Suprapubic skin (tissue), 4 donors: ENCODE results near the gene ZMYND15. TPM values are rescaled to one million over a fixed set of nuclear protein-coding genes. Genes with fewer than 3 reads are reported as not detected.

Source experiments
- DNase-seq, 2 donors: peaks; one replicate each; pipeline ENCODE4 v3.0.0-alpha.2; 2019; ENCODE audit warnings: low spot score in 2 of 2
- H3K27ac ChIP-seq: fragments of 200-600 bp; sonication (generic); one replicate; pipeline ENCODE4 v1.5.1; 2019
- H3K27me3 ChIP-seq: fragments of 200-600 bp; sonication (generic); one replicate; pipeline ENCODE4 v1.5.1; 2019
- H3K36me3 ChIP-seq: fragments of 200-600 bp; sonication (generic); one replicate; pipeline ENCODE4 v1.5.1; 2019
- H3K4me1 ChIP-seq: fragments of 200-600 bp; sonication (generic); one replicate; pipeline ENCODE4 v1.5.1; 2019
- H3K4me3 ChIP-seq: fragments of 200-600 bp; sonication (generic); one replicate; pipeline ENCODE4 v1.5.1; 2019; ENCODE audit warnings: mild to moderate bottlenecking
- H3K9me3 ChIP-seq: fragments of 200-600 bp; sonication (generic); one replicate; pipeline ENCODE4 v1.5.1; 2019
- EP300 ChIP-seq: sonication (generic); formaldehyde crosslinking; IDR thresholded peaks from one replicate; pipeline ENCODE4 v1.6.1; 2017; ENCODE audit warnings: antibody characterized with exemption
- POLR2A ChIP-seq, 2 donors: fragments of 450-650 bp; IDR thresholded peaks; one replicate each; pipeline ENCODE4 v1.6.1; 2017; ENCODE audit warnings: antibody characterized with exemption in 2 of 2, mild to moderate bottlenecking in 2 of 2, moderate library complexity in 2 of 2
- POLR2AphosphoS5 ChIP-seq, 3 donors: sonication (generic); formaldehyde crosslinking; IDR thresholded peaks; one replicate each; pipeline ENCODE4 v1.6.1; 2017; ENCODE audit warnings: antibody characterized with exemption in 3 of 3
- WGBS: methylation state at CpG from one replicate; pipeline ENCODE4 v1.1.5; 2018; 5-methylcytosine and 5-hydroxymethylcytosine counted together
- total RNA-seq, 4 donors: library from RNA; depleted of rRNA; stranded (reverse); fragments of >200 nt; gene quantifications; one replicate each; pipeline ENCODE4 v1.1.0, GENCODE V29; 2016
- TF ChIP-seq, protein P1 (sequence below), 2 donors: fragments of 200-600 bp in 1 of 2; fragments of 450-650 bp in 1 of 2; sonication (generic) in 1 of 2; IDR thresholded peaks; one replicate each; pipeline ENCODE4 v1.5.1; 2016 to 2019; ENCODE audit warnings: antibody characterized with exemption in 2 of 2, mild to moderate bottlenecking in 1 of 2, moderate library complexity in 1 of 2

ZMYND15 gene
- total RNA-seq, 4 donors from 2014 or later: 0.40 to 2.8 (median 1.3) TPM

- H3K4me3 ChIP-seq: no peak overlapping the region
- H3K27ac ChIP-seq: no peak overlapping the region
- no peaks in the 10 kb centered on the region for H3K27me3 ChIP-seq
- TF ChIP-seq POLR2A (IDR thresholded peaks at IDR 0.05): no peak
- TF ChIP-seq EP300: no peak
- TF ChIP-seq POLR2AphosphoS5 (IDR thresholded peaks at IDR 0.05): no peak
- TF ChIP-seq, protein P1, sequence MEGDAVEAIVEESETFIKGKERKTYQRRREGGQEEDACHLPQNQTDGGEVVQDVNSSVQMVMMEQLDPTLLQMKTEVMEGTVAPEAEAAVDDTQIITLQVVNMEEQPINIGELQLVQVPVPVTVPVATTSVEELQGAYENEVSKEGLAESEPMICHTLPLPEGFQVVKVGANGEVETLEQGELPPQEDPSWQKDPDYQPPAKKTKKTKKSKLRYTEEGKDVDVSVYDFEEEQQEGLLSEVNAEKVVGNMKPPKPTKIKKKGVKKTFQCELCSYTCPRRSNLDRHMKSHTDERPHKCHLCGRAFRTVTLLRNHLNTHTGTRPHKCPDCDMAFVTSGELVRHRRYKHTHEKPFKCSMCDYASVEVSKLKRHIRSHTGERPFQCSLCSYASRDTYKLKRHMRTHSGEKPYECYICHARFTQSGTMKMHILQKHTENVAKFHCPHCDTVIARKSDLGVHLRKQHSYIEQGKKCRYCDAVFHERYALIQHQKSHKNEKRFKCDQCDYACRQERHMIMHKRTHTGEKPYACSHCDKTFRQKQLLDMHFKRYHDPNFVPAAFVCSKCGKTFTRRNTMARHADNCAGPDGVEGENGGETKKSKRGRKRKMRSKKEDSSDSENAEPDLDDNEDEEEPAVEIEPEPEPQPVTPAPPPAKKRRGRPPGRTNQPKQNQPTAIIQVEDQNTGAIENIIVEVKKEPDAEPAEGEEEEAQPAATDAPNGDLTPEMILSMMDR (IDR thresholded peaks at IDR 0.05): no peak
- no peaks in the 10 kb centered on the region for H3K36me3 ChIP-seq
- no peaks in the 10 kb centered on the region for H3K9me3 ChIP-seq
- 80% methylated on average over 7 of the region's 7 CpGs for WGBS
- DNase-seq: no peak
- H3K4me1 ChIP-seq: peaks cover 40% of the 10 kb centered on the region
These were observed 33.5 kb upstream of the ZMYND15 start for GRCh38 chr17:4706121-4706520.

GRCh38 chr17:4708436-4708835, 31.2 kb upstream of the ZMYND15 start:
- WGBS: 77% methylated on average over 8 of the region's 8 CpGs

GRCh38 chr17:4709794-4710692, 29.6 kb upstream of the ZMYND15 start, which contains the start of gene ARRB2:
ARRB2 (plus strand) TSS chr17:4710632; CDS start chr17:4710722, 90 bp downstream.
- no peaks in the 10 kb centered on the region for H3K36me3 ChIP-seq
- WGBS: under 1% methylated on average over 55 of the region's 67 CpGs
- TF ChIP-seq POLR2AphosphoS5 (IDR thresholded peaks at IDR 0.05) (no peak), EP300 (no peak), POLR2A (IDR thresholded peaks at IDR 0.05) (no peak)
- TF ChIP-seq, protein P1 (IDR thresholded peaks at IDR 0.05): peak; percentile 51 to 61
- peak within 1 kb of the TSS; percentile 67 for H3K27ac ChIP-seq
- DNase-seq: peak; percentile 98
- H3K27me3 ChIP-seq: no peaks in the 10 kb centered on the region
- peaks cover 19% of the 10 kb centered on the region for H3K4me1 ChIP-seq
- peak within 1 kb of the TSS; percentile 64 for H3K4me3 ChIP-seq
- no peaks in the 10 kb centered on the region for H3K9me3 ChIP-seq

More at GRCh38 chr17:4708436-4708835, 31.2 kb upstream of the ZMYND15 start:
- no peak overlapping the region for H3K4me3 ChIP-seq
- H3K27me3 ChIP-seq: no peaks in the 10 kb centered on the region
- TF ChIP-seq POLR2AphosphoS5 (IDR thresholded peaks at IDR 0.05): no peak
- no peak for TF ChIP-seq EP300
- TF ChIP-seq, protein P1 (IDR thresholded peaks at IDR 0.05): no peak
- TF ChIP-seq POLR2A (IDR thresholded peaks at IDR 0.05): no peak
- peaks cover 26% of the 10 kb centered on the region for H3K4me1 ChIP-seq
- H3K9me3 ChIP-seq: no peaks in the 10 kb centered on the region
- no peak overlapping the region for H3K27ac ChIP-seq
- DNase-seq: no peak
- no peaks in the 10 kb centered on the region for H3K36me3 ChIP-seq

DNA sequence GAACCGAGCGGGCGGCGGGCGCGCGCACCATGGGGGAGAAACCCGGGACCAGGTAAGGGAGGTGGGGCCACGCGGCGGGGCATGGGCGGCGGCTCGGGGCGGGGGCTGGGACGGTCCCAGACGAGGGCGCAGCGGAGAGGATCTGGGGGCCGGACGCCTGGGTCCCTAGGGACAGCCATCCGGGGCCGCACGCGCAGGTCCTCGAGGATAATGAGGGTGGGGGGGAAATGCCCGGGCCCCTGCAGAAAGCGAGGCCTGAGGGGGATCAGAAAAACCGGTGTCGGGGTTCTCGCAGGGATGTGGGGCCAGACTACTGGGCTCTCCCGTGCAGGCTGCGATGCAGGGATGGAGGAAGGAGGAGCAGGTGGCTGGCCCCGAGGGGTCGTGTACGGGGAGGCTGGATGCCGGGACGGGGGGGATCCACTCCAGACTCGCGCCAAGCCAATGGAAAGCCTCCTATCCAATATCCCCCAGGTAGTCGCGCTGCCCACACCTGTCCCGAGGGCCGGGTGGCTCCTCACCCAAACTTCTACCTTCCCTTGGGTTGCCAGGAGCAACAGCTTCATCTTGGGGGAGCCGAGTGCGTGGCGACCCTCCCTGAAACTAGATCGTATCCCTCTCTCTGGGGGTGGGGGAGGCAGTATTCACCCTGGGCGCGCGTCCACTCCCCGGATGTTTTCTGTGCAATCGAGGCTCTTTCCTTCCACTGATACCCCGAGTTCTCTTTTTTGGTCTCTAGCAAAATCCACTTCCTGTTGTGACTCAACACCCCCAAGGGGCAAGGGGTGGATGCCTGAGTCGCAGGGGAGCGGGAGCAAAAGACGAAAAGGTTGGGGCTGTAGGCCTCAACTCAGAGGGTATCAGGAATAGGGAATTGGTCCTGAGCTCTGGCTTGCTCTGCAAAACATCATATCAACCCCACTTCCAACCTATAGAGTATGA, 28.7 kb upstream of the ZMYND15 start:
- peaks cover 19% of the 10 kb centered on the region for H3K4me1 ChIP-seq
- peak overlapping the region; percentile 67 for H3K27ac ChIP-seq
- WGBS: 11% methylated on average over 40 of the region's 57 CpGs
- H3K27me3 ChIP-seq: no peaks in the 10 kb centered on the region
- no peak for TF ChIP-seq EP300
- TF ChIP-seq POLR2AphosphoS5 (IDR thresholded peaks at IDR 0.05): no peak
- TF ChIP-seq, protein P1 (IDR thresholded peaks at IDR 0.05): no peak
- no peak for TF ChIP-seq POLR2A (IDR thresholded peaks at IDR 0.05)
- H3K9me3 ChIP-seq: no peaks in the 10 kb centered on the region
- no peaks in the 10 kb centered on the region for H3K36me3 ChIP-seq
- peak in 1 of 2 donors; percentile 81 for DNase-seq
- H3K4me3 ChIP-seq: peak overlapping the region; percentile 64
